ENCODE results near the gene EPOP. TPM values are rescaled to one million over a fixed set of nuclear protein-coding genes. Genes with fewer than 3 reads are reported as not detected.

The EPOP gene
- total RNA-seq, 1 donor from 2014 or later = 8.2 TPM

GRCh38 chr17:38717139-38717745 lies 42.5 kb upstream of the EPOP start:
- H3K36me3 Mint-ChIP-seq (ENCODE audit: insufficient read depth) = peaks cover 24% of the 10 kb centered on the region
- no peaks in the 10 kb centered on the region for H3K9me3 Mint-ChIP-seq (ENCODE audit: low read depth)
- no peak for DNase-seq (ENCODE audit: low spot score, unreplicated experiment)
- no peaks in the 10 kb centered on the region for H3K27me3 Mint-ChIP-seq
- no peak for TF ChIP-seq CTCF (IDR thresholded peaks at IDR 0.05; ENCODE audit: unreplicated experiment)
- peak overlapping the region; percentile 77 for H3K27ac Mint-ChIP-seq
- H3K4me3 Mint-ChIP-seq (ENCODE audit: low read depth) = no peak overlapping the region
- no peaks in the 10 kb centered on the region for H3K4me1 Mint-ChIP-seq (ENCODE audit: low read depth)

GRCh38 chr17:38716368-38717005 lies 41.7 kb upstream of the EPOP start:
- H3K4me1 Mint-ChIP-seq (ENCODE audit: low read depth) = peaks cover 2% of the 10 kb centered on the region
- DNase-seq (ENCODE audit: low spot score, unreplicated experiment) = no peak
- no peak overlapping the region for H3K4me3 Mint-ChIP-seq (ENCODE audit: low read depth)
- no peaks in the 10 kb centered on the region for H3K9me3 Mint-ChIP-seq (ENCODE audit: low read depth)
- H3K27ac Mint-ChIP-seq = no peak overlapping the region
- TF ChIP-seq CTCF (IDR thresholded peaks at IDR 0.05; ENCODE audit: unreplicated experiment) = no peak
- H3K27me3 Mint-ChIP-seq = no peaks in the 10 kb centered on the region
- H3K36me3 Mint-ChIP-seq (ENCODE audit: insufficient read depth) = peaks cover 24% of the 10 kb centered on the region

GRCh38 chr17:38715216-38715943 lies 40.6 kb upstream of the EPOP start:
- Mint-ChIP-seq H3K36me3 (ENCODE audit: insufficient read depth) (peaks cover 23% of the 10 kb centered on the region), H3K4me3 (ENCODE audit: low read depth) (no peak overlapping the region), H3K9me3 (ENCODE audit: low read depth) (no peaks in the 10 kb centered on the region), H3K4me1 (ENCODE audit: low read depth) (peaks cover 11% of the 10 kb centered on the region), H3K27me3 (no peaks in the 10 kb centered on the region), H3K27ac (no peak overlapping the region)
- no peak for DNase-seq (ENCODE audit: low spot score, unreplicated experiment)
- no peak for TF ChIP-seq CTCF (IDR thresholded peaks at IDR 0.05; ENCODE audit: unreplicated experiment)

- TF ChIP-seq CTCF (IDR thresholded peaks at IDR 0.05; ENCODE audit: unreplicated experiment) = no peak
- peaks cover 17% of the 10 kb centered on the region for H3K4me1 Mint-ChIP-seq (ENCODE audit: low read depth)
- no peak overlapping the region for H3K27ac Mint-ChIP-seq
- H3K9me3 Mint-ChIP-seq (ENCODE audit: low read depth) = no peaks in the 10 kb centered on the region
- no peak overlapping the region for H3K4me3 Mint-ChIP-seq (ENCODE audit: low read depth)
- DNase-seq (ENCODE audit: low spot score, unreplicated experiment) = no peak
- H3K36me3 Mint-ChIP-seq (ENCODE audit: insufficient read depth) = peaks cover 22% of the 10 kb centered on the region
- H3K27me3 Mint-ChIP-seq = no peaks in the 10 kb centered on the region
Measured at GRCh38 chr17:38713456-38714075, 38.8 kb upstream of the EPOP start.

GRCh38 chr17:38712593-38712992 lies 37.8 kb upstream of the EPOP start:
- H3K4me3 Mint-ChIP-seq (ENCODE audit: low read depth) = no peak overlapping the region
- no peak overlapping the region for H3K27ac Mint-ChIP-seq
- no peaks in the 10 kb centered on the region for H3K9me3 Mint-ChIP-seq (ENCODE audit: low read depth)
- TF ChIP-seq CTCF (IDR thresholded peaks at IDR 0.05; ENCODE audit: unreplicated experiment) = no peak
- peaks cover 23% of the 10 kb centered on the region for H3K36me3 Mint-ChIP-seq (ENCODE audit: insufficient read depth)
- H3K27me3 Mint-ChIP-seq = no peaks in the 10 kb centered on the region
- DNase-seq (ENCODE audit: low spot score, unreplicated experiment) = no peak
- H3K4me1 Mint-ChIP-seq (ENCODE audit: low read depth) = peaks cover 17% of the 10 kb centered on the region
